GM12878 (cell line): ENCODE data around the gene SBF2. TPM values are rescaled to one million over a fixed set of nuclear protein-coding genes. Genes with fewer than 3 reads are reported as not detected.

Source experiments
- ATAC-seq: fragments of 200-7000 bp; cut with Tn5 transposase; 3 replicates; pipeline ENCODE4 v1.9.1; 2020; ENCODE audit warnings: mild to moderate bottlenecking, moderate library complexity
- BruUV-seq: library from RNA; stranded (reverse); fragments of 400-500 nt; replicated peaks from 2 replicates; lab custom pipeline; 2021; lab: Mats Ljungman, UMichigan
- CTCF ChIA-PET: fragments of 300-600 bp; sonication (Branson Sonifier 250); formaldehyde crosslinking; extraction: SDS; loops from one replicate; lab custom pipeline; 2021; ENCODE audit warnings: inconsistent platforms; lab: Yijun Ruan, JAX
- POLR2A ChIA-PET: fragments of 350-600 bp; formaldehyde crosslinking; extraction: SDS; loops from one replicate; lab custom pipeline; 2021; ENCODE audit warnings: inconsistent platforms; lab: Charles Lee
- RAD21 ChIA-PET: fragments of 300-600 bp; sonication (Branson Sonifier 250); formaldehyde crosslinking; loops from one replicate; lab custom pipeline; 2023; ENCODE audit warnings: antibody characterized with exemption; ENCODE audit not compliant: unreplicated experiment; lab: Charles Lee
- SMC1A ChIA-PET: fragments of 300-600 bp; sonication (Branson Sonifier 250); formaldehyde crosslinking; loops from one replicate; lab custom pipeline; 2023; ENCODE audit not compliant: unreplicated experiment, uncharacterized antibody; lab: Charles Lee
- DNase-seq: peaks from one replicate; pipeline ENCODE4 v3.0.0-alpha.2; 2011; ENCODE audit warnings: low read depth, low spot score
- FAIRE-seq: peaks from 3 replicates; lab custom pipeline; 2011; peaks lifted over from hg19 to GRCh38; lab: Jason Lieb, UNC
- H2AFZ ChIP-seq: 2 replicates; pipeline ENCODE4 v1.6.0; 2011; ENCODE audit warnings: low read depth, low read length, control low read depth; ENCODE audit not compliant: control insufficient read depth
- H3K27ac ChIP-seq: 2 replicates; pipeline ENCODE4 v1.5.1; 2011; ENCODE audit warnings: control low read depth; ENCODE audit not compliant: control insufficient read depth, insufficient read depth
- H3K27me3 ChIP-seq, 2 experiments: replicated peaks in 1 of 2; 2 replicates each; pipeline versions ENCODE4 v1.6.0 to v1.6.1; 2011; ENCODE audit warnings: low read length in 1 of 2; ENCODE audit not compliant: control insufficient read depth in 2 of 2, insufficient read depth in 2 of 2
- H3K36me3 ChIP-seq, 2 experiments: 2 replicates each; pipeline ENCODE4 v1.5.1; 2011; ENCODE audit warnings: low read length in 1 of 2; ENCODE audit not compliant: control insufficient read depth in 2 of 2, insufficient read depth in 2 of 2
- H3K4me1 ChIP-seq: 2 replicates; pipeline ENCODE4 v1.6.1; 2011; ENCODE audit warnings: mild to moderate bottlenecking, low read length, moderate library complexity, mixed read lengths; ENCODE audit not compliant: control insufficient read depth, insufficient read depth
- H3K4me2 ChIP-seq: 2 replicates; pipeline ENCODE4 v1.6.0; 2011; ENCODE audit warnings: control low read depth; ENCODE audit not compliant: control insufficient read depth, insufficient read depth
- H3K4me3 ChIP-seq: fragments of 200-600 bp; sonication (generic); 2 replicates; pipeline ENCODE4 v1.5.1; 2016
- H3K79me2 ChIP-seq: 2 replicates; pipeline ENCODE4 v1.6.0; 2011; ENCODE audit warnings: low read length; ENCODE audit not compliant: control insufficient read depth, insufficient read depth
- H3K9ac ChIP-seq: 2 replicates; pipeline ENCODE4 v1.8.0; 2011; ENCODE audit warnings: low read length, control low read depth, mixed read lengths; ENCODE audit not compliant: control insufficient read depth, insufficient read depth
- H3K9me3 ChIP-seq: replicated peaks from 3 replicates; pipeline ENCODE4 v1.5.1; 2011; ENCODE audit warnings: mild to moderate bottlenecking, low read length; ENCODE audit not compliant: control insufficient read depth, insufficient read depth
- H4K20me1 ChIP-seq: 2 replicates; pipeline ENCODE4 v1.6.0; 2011; ENCODE audit not compliant: control insufficient read depth, insufficient read depth
- ATF7 ChIP-seq: fragments of 450-650 bp; IDR thresholded peaks from 2 replicates; pipeline ENCODE4 v1.6.1; 2016; ENCODE audit warnings: low read depth, mild to moderate bottlenecking
- BACH1 ChIP-seq: fragments of 450-650 bp; IDR thresholded peaks from 2 replicates; pipeline ENCODE4 v1.6.1; 2017; ENCODE audit warnings: mild to moderate bottlenecking, borderline replicate concordance
- CHD2 ChIP-seq: IDR thresholded peaks from 2 replicates; pipeline ENCODE4 v1.6.1; 2011; ENCODE audit warnings: low read depth, low read length, improper control_type of control experiment, borderline replicate concordance
- ETV6 ChIP-seq, 2 experiments: fragments of 450-650 bp in 1 of 2; IDR thresholded peaks in 1 of 2; conservative IDR thresholded peaks in 1 of 2; 2 replicates each; pipeline ENCODE4 v1.6.1; 2014; ENCODE audit warnings: antibody characterized with exemption in 1 of 2, borderline replicate concordance in 1 of 2, low read depth in 1 of 2, mild to moderate bottlenecking in 1 of 2, moderate library complexity in 1 of 2
- FOXM1 ChIP-seq: IDR thresholded peaks from 2 replicates; pipeline ENCODE4 v1.6.1; 2012; ENCODE audit warnings: low read depth, mild to moderate bottlenecking, inconsistent platforms, low read length, moderate library complexity
- IRF5 ChIP-seq: fragments of 450-650 bp; IDR thresholded peaks from 2 replicates; pipeline ENCODE4 v1.6.1; 2017; ENCODE audit warnings: borderline replicate concordance
- MLLT1 ChIP-seq: fragments of 450-650 bp; IDR thresholded peaks from 2 replicates; pipeline ENCODE4 v1.6.1; 2016; ENCODE audit warnings: mild to moderate bottlenecking
- NFIC ChIP-seq: IDR thresholded peaks from 2 replicates; pipeline ENCODE4 v1.6.1; 2012; ENCODE audit warnings: low read depth, mild to moderate bottlenecking, inconsistent platforms, low read length, moderate library complexity
- NFYA ChIP-seq: IDR thresholded peaks from 2 replicates; pipeline ENCODE4 v1.6.1; 2011; ENCODE audit warnings: low read depth, mild to moderate bottlenecking, low read length, improper control_type of control experiment, borderline replicate concordance
- POLR2AphosphoS2 ChIP-seq: IDR thresholded peaks from 2 replicates; pipeline ENCODE4 v1.6.1; 2011; ENCODE audit warnings: low read depth, mild to moderate bottlenecking, low read length, improper control_type of control experiment, moderate library complexity
- REST ChIP-seq: IDR thresholded peaks from 2 replicates; pipeline ENCODE4 v1.6.1; 2012; ENCODE audit warnings: mild to moderate bottlenecking, low read depth, low read length
- SIN3A ChIP-seq: IDR thresholded peaks from 2 replicates; pipeline ENCODE4 v1.6.1; 2012; ENCODE audit warnings: low read depth, low read length, improper control_type of control experiment
- SKIL ChIP-seq: fragments of 450-650 bp; IDR thresholded peaks from 2 replicates; pipeline ENCODE4 v1.6.1; 2017; ENCODE audit warnings: mild to moderate bottlenecking, low read depth, inconsistent platforms; ENCODE audit not compliant: poor library complexity, severe bottlenecking
- TARDBP ChIP-seq: IDR thresholded peaks from 2 replicates; pipeline ENCODE4 v1.6.1; 2016; ENCODE audit warnings: borderline replicate concordance
- WGBS: methylation state at CpG from one replicate; pipeline ENCODE4 v1.1.6; 2016; ENCODE audit warnings: low lambda C conversion rate; ENCODE audit not compliant: insufficient replicate concordance, insufficient coverage; ENCODE audit errors: missing lambda C conversion rate; 5-methylcytosine and 5-hydroxymethylcytosine counted together
- in situ Hi-C: fragments of 300-500 bp; cut with MboI; formaldehyde crosslinking; loops from 9 replicates; pipeline ENCODE4 v1.14.3; 2018; ENCODE audit warnings: mixed read lengths
- intact Hi-C: fragments of 100-400 bp; cut with micrococcal nuclease; formaldehyde crosslinking; loops from one replicate; pipeline ENCODE4 v1.14.2; 2022; ENCODE audit not compliant: unreplicated experiment
- polyA plus RNA-seq, 11 experiments: library from polyadenylated mRNA; depleted of rRNA in 4 of 11; unstranded in 6 of 11; stranded (reverse) in 5 of 11; fragments of >200 nt; fragmentation: Nextera tagmentation in 4 of 11; fragmentation: Illumina TruSeq in 1 of 11; extraction: Ambion mirVana in 4 of 11; extraction: Trizol in 1 of 11; gene quantifications; 1 replicate in 1 of 11; 2 replicates in 10 of 11; pipeline versions ENCODE4 v1.2.1 to v1.2.3, GENCODE V29; 2011 to 2016; ENCODE audit warnings: inconsistent platforms in 2 of 11, missing spikeins in 2 of 11, low read depth in 1 of 11
- total RNA-seq, 4 experiments: library from RNA; depleted of rRNA in 3 of 4; stranded (reverse); fragments of >200 nt in 3 of 4; fragmentation: Illumina TruSeq in 1 of 4; extraction: Trizol in 1 of 4; gene quantifications; 2 replicates each; pipeline versions ENCODE4 v1.2.1 to v1.2.3, GENCODE V29; 2013 to 2021

SBF2 gene
- total and polyA plus RNA-seq, 10 of the 15 experiments (the other 5 are each of a cell fraction or from before 2014, with no cell fraction given) = 0.24 to 2.3 (median 1.1) TPM

GRCh38 chr11:10243896-10244575, 50.0 kb downstream of the SBF2 start (continued):
- no peak for TF ChIP-seq FOXM1
- no peak for TF ChIP-seq REST
- no peak for TF ChIP-seq ATF7

GRCh38 chr11:10236840-10237239, 57.2 kb downstream of the SBF2 start:
- H4K20me1 ChIP-seq = no peaks in the 10 kb centered on the region
- BruUV-seq = no TSS peak
- no peak overlapping the region for H3K9ac ChIP-seq
- no peak overlapping the region for H3K27ac ChIP-seq
- H3K9me3 ChIP-seq = no peaks in the 10 kb centered on the region; the same call in 2 of the 3 replicates
- in situ Hi-C loops = no loop called here
- H3K27me3 ChIP-seq = no peaks in the 10 kb centered on the region
- ATAC-seq = no peak
- ChIA-PET CTCF (no interaction called here), RAD21 (no interaction called here), POLR2A (no interaction called here), SMC1A (no interaction called here)
- WGBS = 50% methylated on average over 1 of the region's 1 CpG
- H3K36me3 ChIP-seq = no peaks in the 10 kb centered on the region
- H3K79me2 ChIP-seq = no peaks in the 10 kb centered on the region
- intact Hi-C loops = no loop called here
- H3K4me1 ChIP-seq = no peaks in the 10 kb centered on the region
- DNase-seq = no peak
- H2AFZ ChIP-seq = no peak overlapping the region
- no peak overlapping the region for H3K4me2 ChIP-seq
- H3K4me3 ChIP-seq = no peak overlapping the region
- no peak for FAIRE-seq
- no peak for TF ChIP-seq IRF5
- TF ChIP-seq MLLT1 = no peak
- no peak for TF ChIP-seq NFYA
- TF ChIP-seq CHD2 = no peak
- no peak for TF ChIP-seq SIN3A
- no peak for TF ChIP-seq ETV6 (conservative IDR thresholded peaks at IDR 0.05 in 1 of 2, IDR thresholded peaks at IDR 0.05 in 1 of 2; ENCODE audit: borderline replicate concordance in 1 of 2, low read depth in 1 of 2)
- no peak for TF ChIP-seq SKIL
- TF ChIP-seq TARDBP = no peak
- no peak for TF ChIP-seq NFIC
- TF ChIP-seq POLR2AphosphoS2 = no peak
- no peak for TF ChIP-seq BACH1
